Mucosa of descending colon (tissue), 3 donors: ENCODE results near the gene SLCO1A2. TPM values are rescaled to one million over a fixed set of nuclear protein-coding genes. Genes with fewer than 3 reads are reported as not detected.

ENCODE experiments used
- ATAC-seq: fragments of 200-7000 bp; cut with Tn5 transposase; one replicate; pipeline ENCODE4 v1.9.1; 2020; ENCODE audit warnings: mild to moderate bottlenecking, moderate library complexity
- DNase-seq, 3 donors: peaks; one replicate each; pipeline ENCODE4 v3.0.0-alpha.2; 2020
- H3K36me3 ChIP-seq: fragments of 200-600 bp; one replicate; pipeline ENCODE4 v1.8.0; 2021; ENCODE audit warnings: low read depth, mild to moderate bottlenecking
- H3K4me1 ChIP-seq: fragments of 200-600 bp; one replicate; pipeline ENCODE4 v1.8.0; 2021; ENCODE audit warnings: low read depth, mild to moderate bottlenecking
- H3K4me3 ChIP-seq: fragments of 200-600 bp; one replicate; pipeline ENCODE4 v1.8.0; 2021; ENCODE audit warnings: mild to moderate bottlenecking
- H3K9me3 ChIP-seq: fragments of 200-600 bp; one replicate; pipeline ENCODE4 v1.8.0; 2021; ENCODE audit warnings: mild to moderate bottlenecking
- CTCF ChIP-seq: fragments of 200-600 bp; IDR thresholded peaks from one replicate; pipeline ENCODE4 v1.8.0; 2022; ENCODE audit warnings: antibody characterized with exemption, mild to moderate bottlenecking
- intact Hi-C, 2 donors: fragments of 100-400 bp; cut with DNase I in 1 of 2; cut with micrococcal nuclease in 1 of 2; formaldehyde crosslinking; loops; one replicate each; pipeline versions ENCODE4 v1.11.0 to v1.11.1; 2022; cut with DNase I, micrococcal nuclease
- total RNA-seq, 3 donors: library from RNA; stranded (reverse); fragmentation: NEBNext Ultra II Directional in 2 of 3; extraction: Animal tissue kit (Norgen Biotek cat#: 25700) in 2 of 3; gene quantifications; one replicate each; pipeline versions ENCODE4 v1.2.1 to v1.2.4, GENCODE V29; 2021 to 2023
- donor health status: DM: no; HTN: no; CAD: no; lungs with moderate emphysema.
- donor health status: DM: no; HTN: no; CAD: no.
- donor health status: DM: no; HTN: yes; CAD: no.

Gene SLCO1A2
- total RNA-seq, 3 donors from 2014 or later, result not detected

GRCh38 chr12:21324551-21324950, 10.2 kb downstream of the SLCO1A2 start:
- H3K36me3 ChIP-seq, result no peaks in the 10 kb centered on the region
- H3K4me3 ChIP-seq, result no peak overlapping the region
- intact Hi-C loops, result no loop called here
- peaks cover 12% of the 10 kb centered on the region for H3K9me3 ChIP-seq
- DNase-seq (no peak), ATAC-seq (no peak)
- TF ChIP-seq CTCF, result no peak
- H3K4me1 ChIP-seq, result no peaks in the 10 kb centered on the region

GRCh38 chr12:21323736-21324135, 11.0 kb downstream of the SLCO1A2 start:
- no peak overlapping the region for H3K4me3 ChIP-seq
- intact Hi-C loops, result no loop called here
- no peak for ATAC-seq

GRCh38 chr12:21308785-21309184, 25.9 kb downstream of the SLCO1A2 start:
- Histone ChIP-seq H3K36me3 (no peaks in the 10 kb centered on the region), H3K4me1 (no peaks in the 10 kb centered on the region), H3K4me3 (no peak overlapping the region), H3K9me3 (no peaks in the 10 kb centered on the region)
- TF ChIP-seq CTCF, result no peak
- intact Hi-C loops, result no loop called here
- no peak for ATAC-seq
- no peak for DNase-seq

More at GRCh38 chr12:21323736-21324135, 11.0 kb downstream of the SLCO1A2 start:
- H3K4me1 ChIP-seq, result no peaks in the 10 kb centered on the region
- no peaks in the 10 kb centered on the region for H3K36me3 ChIP-seq
- no peak for DNase-seq
- no peak for TF ChIP-seq CTCF
- H3K9me3 ChIP-seq, result peaks cover 12% of the 10 kb centered on the region

GRCh38 chr12:21305661-21306060, 29.1 kb downstream of the SLCO1A2 start:
- no peak for ATAC-seq
- TF ChIP-seq CTCF, result no peak
- Histone ChIP-seq H3K4me3 (no peak overlapping the region), H3K36me3 (no peaks in the 10 kb centered on the region), H3K9me3 (no peaks in the 10 kb centered on the region), H3K4me1 (no peaks in the 10 kb centered on the region)
- no peak for DNase-seq
- intact Hi-C loops, result no loop called here

- H3K4me1 ChIP-seq, result no peaks in the 10 kb centered on the region
- H3K9me3 ChIP-seq, result no peaks in the 10 kb centered on the region
- intact Hi-C loops, result no loop called here
- ATAC-seq, result no peak
- H3K36me3 ChIP-seq, result no peaks in the 10 kb centered on the region
- no peak for TF ChIP-seq CTCF
- DNase-seq, result no peak
- H3K4me3 ChIP-seq, result no peak overlapping the region
Measured at GRCh38 chr12:21300632-21301031, 34.1 kb downstream of the SLCO1A2 start.

GRCh38 chr12:21296751-21297406, 37.8 kb downstream of the SLCO1A2 start:
- Histone ChIP-seq H3K36me3 (no peaks in the 10 kb centered on the region), H3K4me3 (no peak overlapping the region), H3K4me1 (no peaks in the 10 kb centered on the region), H3K9me3 (no peaks in the 10 kb centered on the region)
- intact Hi-C loops, result no loop called here
- DNase-seq (no peak), ATAC-seq (no peak)
- TF ChIP-seq CTCF, result no peak
